ENCODE data around the gene SCNN1A.

The SCNN1A gene

DNA sequence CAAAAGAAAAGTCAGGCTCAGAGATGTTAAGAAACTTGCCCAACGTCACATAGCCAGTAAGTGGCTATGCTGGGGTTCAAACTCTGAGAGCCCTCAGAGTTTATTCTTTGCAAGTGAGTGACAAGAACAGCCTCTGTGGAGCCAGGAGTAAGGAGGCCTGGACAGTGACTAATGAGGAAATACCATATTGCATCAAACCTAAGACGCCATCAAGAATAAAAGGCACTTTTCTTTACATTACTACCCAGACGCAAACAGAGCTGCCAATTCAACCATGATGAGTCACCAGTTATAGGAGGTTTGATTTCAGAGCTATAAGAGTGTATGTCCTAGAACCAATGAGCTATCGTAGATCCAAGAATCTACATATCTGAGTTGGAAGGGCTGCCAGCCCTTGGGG lies 42.9 kb downstream of the SCNN1A start:
- no peaks in the 10 kb centered on the region for H3K9me3 ChIP-seq (ENCODE audit: control insufficient read depth, low read length)
- no peak for DNase-seq
- H3K27ac ChIP-seq (ENCODE audit: insufficient read depth, low read length, poor library complexity, severe bottlenecking) = peak overlapping the region; percentile 43
- no peaks in the 10 kb centered on the region for H3K27me3 ChIP-seq (replicated peaks; ENCODE audit: control insufficient read depth, insufficient read depth, low read length, poor library complexity, severe bottlenecking)
- H3K36me3 ChIP-seq (ENCODE audit: control insufficient read depth, insufficient read depth, low read length) = peaks cover 58% of the 10 kb centered on the region
- H3K4me1 ChIP-seq (ENCODE audit: control insufficient read depth, insufficient read depth, low read length, poor library complexity, severe bottlenecking) = peaks cover 33% of the 10 kb centered on the region
- H3K4me3 ChIP-seq (ENCODE audit: insufficient read depth, low read depth, low read length, poor library complexity, severe bottlenecking) = no peak overlapping the region

DNA sequence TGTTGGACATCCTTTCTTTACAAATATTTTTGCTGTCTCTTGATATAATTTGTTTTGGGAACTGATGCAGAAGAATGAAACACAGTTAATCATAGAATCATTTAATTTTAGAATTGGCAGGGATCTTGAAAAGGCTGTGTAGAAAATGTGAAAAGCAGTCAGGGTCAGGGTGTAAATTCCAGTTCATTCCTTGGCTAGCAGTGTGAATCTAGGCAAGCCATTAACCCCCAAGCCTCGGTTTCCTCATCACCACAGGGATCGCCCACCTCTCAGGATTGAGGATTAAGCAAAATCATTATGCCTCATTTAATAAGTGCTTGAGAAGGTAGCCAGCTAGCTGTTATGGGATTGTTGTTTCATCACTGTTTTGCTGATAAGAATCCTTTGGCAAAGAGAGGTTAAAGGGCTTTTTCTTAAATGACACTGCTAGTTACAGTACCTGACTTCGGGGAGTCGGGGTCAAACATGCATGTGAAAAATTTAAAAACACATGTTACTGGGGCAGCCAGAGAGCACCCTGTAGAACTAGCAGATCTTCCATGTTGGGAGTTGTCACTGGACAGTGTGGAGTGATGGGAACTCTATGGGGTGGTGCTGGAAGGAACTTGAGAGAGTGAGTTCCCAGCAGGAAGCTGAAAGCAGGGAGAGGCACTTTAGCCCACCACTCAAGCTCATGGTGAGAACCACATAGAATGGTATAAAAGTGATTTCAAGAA lies 44.2 kb downstream of the SCNN1A start:
- DNase-seq = no peak
- peaks cover 20% of the 10 kb centered on the region for H3K4me1 ChIP-seq (ENCODE audit: control insufficient read depth, insufficient read depth, low read length, poor library complexity, severe bottlenecking)
- no peak overlapping the region for H3K27ac ChIP-seq (ENCODE audit: insufficient read depth, low read length, poor library complexity, severe bottlenecking)
- peaks cover 58% of the 10 kb centered on the region for H3K36me3 ChIP-seq (ENCODE audit: control insufficient read depth, insufficient read depth, low read length)
- no peaks in the 10 kb centered on the region for H3K27me3 ChIP-seq (replicated peaks; ENCODE audit: control insufficient read depth, insufficient read depth, low read length, poor library complexity, severe bottlenecking)
- no peak overlapping the region for H3K4me3 ChIP-seq (ENCODE audit: insufficient read depth, low read depth, low read length, poor library complexity, severe bottlenecking)
- no peaks in the 10 kb centered on the region for H3K9me3 ChIP-seq (ENCODE audit: control insufficient read depth, low read length)

DNA sequence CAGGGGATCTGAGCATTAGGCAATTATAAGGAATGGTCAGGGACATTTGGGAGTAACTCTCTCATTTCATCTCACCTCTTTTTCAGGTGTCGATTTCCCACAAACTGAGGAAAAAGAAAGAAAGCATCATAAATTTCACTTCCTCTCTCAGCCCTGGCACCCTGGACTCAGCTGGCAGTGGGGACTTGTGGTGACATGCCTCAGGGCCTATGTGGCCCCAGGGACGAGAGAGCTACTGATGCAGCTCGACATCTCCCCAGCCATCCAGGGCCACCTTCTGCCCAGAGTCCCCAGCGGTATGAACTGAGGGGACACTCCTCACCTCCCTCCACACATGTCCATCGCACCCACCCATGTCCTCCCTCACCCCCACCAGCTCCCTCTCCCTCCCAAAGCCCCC lies 45.2 kb downstream of the SCNN1A start:
- H3K36me3 ChIP-seq (ENCODE audit: control insufficient read depth, insufficient read depth, low read length) = peaks cover 58% of the 10 kb centered on the region
- no peaks in the 10 kb centered on the region for H3K27me3 ChIP-seq (replicated peaks; ENCODE audit: control insufficient read depth, insufficient read depth, low read length, poor library complexity, severe bottlenecking)
- H3K4me3 ChIP-seq (ENCODE audit: insufficient read depth, low read depth, low read length, poor library complexity, severe bottlenecking) = no peak overlapping the region
- no peak overlapping the region for H3K27ac ChIP-seq (ENCODE audit: insufficient read depth, low read length, poor library complexity, severe bottlenecking)
- H3K4me1 ChIP-seq (ENCODE audit: control insufficient read depth, insufficient read depth, low read length, poor library complexity, severe bottlenecking) = peaks cover 15% of the 10 kb centered on the region
- no peak for DNase-seq
- no peaks in the 10 kb centered on the region for H3K9me3 ChIP-seq (ENCODE audit: control insufficient read depth, low read length)

DNA sequence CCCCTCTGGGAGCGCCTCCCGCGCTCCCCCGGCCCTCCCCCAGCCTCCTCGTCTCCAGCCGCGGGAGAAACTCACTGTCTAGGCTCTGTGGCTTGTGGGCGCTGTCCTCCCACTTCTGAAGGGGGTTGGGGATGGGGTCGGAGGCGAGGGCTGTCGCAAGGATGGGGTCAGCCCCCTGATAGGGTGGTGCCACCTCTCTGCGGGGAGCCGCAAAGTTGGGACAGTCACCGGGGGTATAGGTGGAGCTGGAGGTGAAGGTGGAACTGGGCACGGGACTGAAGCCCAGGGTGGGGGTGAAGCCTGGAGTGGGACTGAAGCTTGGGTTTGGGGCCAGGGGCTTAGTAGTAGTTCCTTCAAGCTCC lies 45.7 kb downstream of the SCNN1A start:
- DNase-seq = no peak
- peaks cover 13% of the 10 kb centered on the region for H3K4me1 ChIP-seq (ENCODE audit: control insufficient read depth, insufficient read depth, low read length, poor library complexity, severe bottlenecking)
- no peaks in the 10 kb centered on the region for H3K9me3 ChIP-seq (ENCODE audit: control insufficient read depth, low read length)
- no peak overlapping the region for H3K27ac ChIP-seq (ENCODE audit: insufficient read depth, low read length, poor library complexity, severe bottlenecking)
- no peaks in the 10 kb centered on the region for H3K27me3 ChIP-seq (replicated peaks; ENCODE audit: control insufficient read depth, insufficient read depth, low read length, poor library complexity, severe bottlenecking)
- H3K36me3 ChIP-seq (ENCODE audit: control insufficient read depth, insufficient read depth, low read length) = peaks cover 58% of the 10 kb centered on the region
- no peak overlapping the region for H3K4me3 ChIP-seq (ENCODE audit: insufficient read depth, low read depth, low read length, poor library complexity, severe bottlenecking)

DNA sequence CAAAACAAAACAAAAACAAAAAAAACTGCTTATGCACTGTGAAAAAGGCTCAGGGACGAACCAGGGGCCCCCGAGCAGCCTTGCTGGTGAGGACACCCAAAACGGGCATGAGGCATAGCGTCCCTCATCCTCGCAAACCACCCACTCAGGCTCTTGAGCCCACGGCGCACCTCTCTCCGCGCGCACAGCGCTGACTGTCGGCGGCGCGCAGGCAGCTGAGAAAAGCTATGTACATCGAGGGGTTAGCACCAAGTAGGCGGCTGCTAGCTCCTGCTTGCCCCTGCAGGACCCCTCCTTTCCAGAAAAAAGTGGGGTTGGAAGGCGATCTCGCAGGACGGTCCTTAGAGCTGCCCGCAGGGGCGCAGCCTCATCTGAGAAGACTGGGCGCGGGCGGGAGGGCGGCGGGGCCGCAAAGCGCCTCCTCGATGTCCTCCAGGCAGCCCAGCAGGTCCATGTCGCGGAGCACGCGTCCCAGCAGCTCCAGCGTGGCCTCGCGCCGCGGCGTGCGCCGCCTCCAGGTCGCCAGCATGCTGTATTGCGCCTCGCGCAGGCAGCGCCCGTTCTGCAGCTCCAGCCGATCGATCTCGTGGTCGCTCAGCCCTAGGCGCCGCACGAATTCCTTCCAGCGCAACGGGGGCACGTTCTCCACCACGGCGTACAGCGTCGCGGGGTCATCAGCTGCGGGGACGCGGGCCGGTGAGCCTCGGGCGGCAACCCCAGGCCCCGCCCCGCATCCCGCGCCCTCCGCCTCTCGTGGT lies 46.2 kb downstream of the SCNN1A start:
- peaks cover 11% of the 10 kb centered on the region for H3K4me1 ChIP-seq (ENCODE audit: control insufficient read depth, insufficient read depth, low read length, poor library complexity, severe bottlenecking)

DNA sequence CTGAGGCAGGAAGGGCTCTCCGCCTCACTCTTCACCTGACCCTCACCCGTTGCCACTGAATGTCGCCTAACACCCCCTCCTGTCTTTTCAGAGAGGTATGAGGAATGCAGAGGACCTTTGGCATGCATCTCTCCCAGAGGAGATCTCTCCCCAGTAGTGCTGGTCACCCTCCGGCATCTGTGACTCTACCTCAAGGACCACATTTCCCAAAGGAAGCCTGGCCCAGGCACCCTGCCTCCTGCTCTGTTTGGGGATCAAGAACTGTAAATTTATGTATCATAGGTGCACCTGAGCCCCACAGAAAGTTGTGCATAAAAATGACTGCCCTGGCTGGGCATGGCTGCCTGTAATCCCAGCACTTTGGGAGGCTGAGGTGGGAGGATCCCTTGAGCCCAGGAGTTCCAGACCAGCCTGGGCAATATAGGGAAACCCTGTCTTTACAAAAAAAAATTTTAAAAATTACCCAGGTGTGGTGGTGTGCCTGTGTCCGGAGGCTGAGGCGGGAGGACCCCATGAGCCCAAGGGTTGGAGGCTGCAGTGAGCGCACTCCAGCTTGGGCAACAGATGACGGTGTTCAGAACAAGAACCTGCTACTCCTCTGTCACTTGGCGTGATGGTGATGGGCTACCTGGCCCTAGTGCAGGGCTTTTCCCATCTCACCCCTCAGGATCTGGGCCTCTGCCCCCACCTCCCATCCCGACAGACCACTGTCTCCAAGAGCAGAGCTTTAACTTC lies 47.2 kb downstream of the SCNN1A start:
- H3K27ac ChIP-seq (ENCODE audit: insufficient read depth, low read length, poor library complexity, severe bottlenecking) = no peak overlapping the region
- H3K4me1 ChIP-seq (ENCODE audit: control insufficient read depth, insufficient read depth, low read length, poor library complexity, severe bottlenecking) = peaks cover 14% of the 10 kb centered on the region
- H3K27me3 ChIP-seq (replicated peaks; ENCODE audit: control insufficient read depth, insufficient read depth, low read length, poor library complexity, severe bottlenecking) = no peaks in the 10 kb centered on the region
- no peaks in the 10 kb centered on the region for H3K9me3 ChIP-seq (ENCODE audit: control insufficient read depth, low read length)
- H3K4me3 ChIP-seq (ENCODE audit: insufficient read depth, low read depth, low read length, poor library complexity, severe bottlenecking) = no peak overlapping the region
- peaks cover 48% of the 10 kb centered on the region for H3K36me3 ChIP-seq (ENCODE audit: control insufficient read depth, insufficient read depth, low read length)
- no peak for DNase-seq

More for the DNA sequence above, 46.2 kb downstream of the SCNN1A start:
- Histone ChIP-seq H3K36me3 (ENCODE audit: control insufficient read depth, insufficient read depth, low read length) (peaks cover 58% of the 10 kb centered on the region), H3K9me3 (ENCODE audit: control insufficient read depth, low read length) (no peaks in the 10 kb centered on the region), H3K4me3 (ENCODE audit: insufficient read depth, low read depth, low read length, poor library complexity, severe bottlenecking) (no peak overlapping the region), H3K27ac (ENCODE audit: insufficient read depth, low read length, poor library complexity, severe bottlenecking) (no peak overlapping the region), H3K27me3 (replicated peaks; ENCODE audit: control insufficient read depth, insufficient read depth, low read length, poor library complexity, severe bottlenecking) (no peaks in the 10 kb centered on the region)
- no peak for DNase-seq

DNA sequence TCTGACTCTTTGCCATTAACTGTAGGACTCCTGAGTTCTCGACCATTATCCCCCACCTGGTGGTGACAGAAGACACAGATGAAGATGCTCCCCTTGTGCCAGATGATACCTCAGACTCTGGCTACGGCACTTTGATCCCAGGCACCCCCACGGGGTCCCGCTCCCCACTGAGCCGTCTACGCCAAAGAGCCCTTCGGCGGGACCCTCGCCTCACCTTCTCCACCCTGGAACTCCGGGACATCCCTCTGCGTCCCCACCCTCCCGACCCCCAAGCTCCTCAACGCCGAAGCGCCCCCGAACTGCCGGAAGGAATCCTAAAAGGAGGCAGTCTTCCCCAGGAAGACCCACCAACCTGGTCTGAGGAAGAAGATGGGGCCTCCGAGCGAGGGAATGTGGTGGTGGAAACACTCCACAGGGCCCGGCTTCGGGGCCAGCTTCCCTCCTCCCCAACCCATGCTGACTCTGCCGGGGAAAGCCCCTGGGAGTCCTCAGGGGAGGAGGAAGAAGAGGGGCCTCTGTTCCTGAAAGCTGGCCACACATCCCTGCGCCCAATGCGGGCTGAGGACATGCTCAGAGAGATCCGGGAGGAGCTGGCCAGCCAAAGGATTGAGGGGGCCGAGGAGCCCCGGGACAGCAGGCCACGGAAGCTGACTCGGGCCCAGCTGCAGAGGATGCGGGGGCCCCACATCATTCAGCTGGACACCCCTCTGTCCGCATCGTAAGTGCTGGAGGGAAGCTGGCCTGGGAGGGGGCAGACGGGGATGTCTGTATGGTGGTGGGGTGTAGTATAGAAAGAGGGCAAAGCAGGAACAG lies 47.9 kb downstream of the SCNN1A start:
- H3K9me3 ChIP-seq (ENCODE audit: control insufficient read depth, low read length) = no peaks in the 10 kb centered on the region
- no peak overlapping the region for H3K4me3 ChIP-seq (ENCODE audit: insufficient read depth, low read depth, low read length, poor library complexity, severe bottlenecking)
- no peaks in the 10 kb centered on the region for H3K27me3 ChIP-seq (replicated peaks; ENCODE audit: control insufficient read depth, insufficient read depth, low read length, poor library complexity, severe bottlenecking)
- H3K36me3 ChIP-seq (ENCODE audit: control insufficient read depth, insufficient read depth, low read length) = peaks cover 41% of the 10 kb centered on the region
- H3K4me1 ChIP-seq (ENCODE audit: control insufficient read depth, insufficient read depth, low read length, poor library complexity, severe bottlenecking) = peaks cover 22% of the 10 kb centered on the region
- DNase-seq = no peak
- no peak overlapping the region for H3K27ac ChIP-seq (ENCODE audit: insufficient read depth, low read length, poor library complexity, severe bottlenecking)

DNA sequence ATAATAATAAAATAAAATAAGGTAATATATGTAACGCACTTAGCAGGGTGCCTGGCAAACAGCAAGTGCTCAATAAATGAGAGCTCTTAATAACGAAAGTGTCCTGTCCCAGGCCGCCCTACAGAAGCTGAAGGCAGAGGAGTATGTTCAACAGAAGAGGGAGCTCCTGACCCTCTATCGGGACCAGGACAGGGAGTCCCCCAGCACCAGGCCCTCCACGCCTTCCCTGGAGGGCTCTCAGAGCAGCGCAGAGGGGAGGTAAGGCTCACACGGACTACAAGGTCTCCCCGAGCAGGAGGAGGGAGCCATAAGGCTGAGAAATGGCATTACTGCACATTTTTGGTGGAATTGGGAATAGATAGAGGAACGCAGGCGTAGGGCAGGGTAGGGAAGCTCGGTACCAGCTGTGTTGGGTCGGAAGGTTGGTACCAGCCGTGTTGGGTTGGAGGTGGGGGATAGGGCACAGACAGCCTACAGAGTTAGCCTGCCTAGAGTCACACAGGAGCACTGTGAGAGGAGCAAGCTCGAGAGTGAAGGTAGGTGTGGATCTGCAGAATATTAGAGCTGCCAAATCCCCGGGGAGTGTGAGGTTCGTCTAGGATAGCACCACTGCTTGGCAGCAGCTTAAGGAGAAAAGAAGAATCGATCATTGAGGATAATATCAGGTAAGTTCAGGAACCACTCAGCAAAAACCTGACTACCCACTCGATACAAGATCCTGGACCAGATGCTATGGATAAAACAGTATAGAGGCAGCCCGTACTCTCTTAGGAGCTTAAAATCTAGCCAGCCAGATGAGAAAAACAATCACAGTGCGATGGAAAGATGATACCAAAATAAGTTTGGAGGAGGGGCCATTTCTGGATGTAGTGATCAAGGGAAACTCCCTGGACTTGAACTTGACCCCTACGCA lies 48.8 kb downstream of the SCNN1A start:
- H3K27ac ChIP-seq (ENCODE audit: insufficient read depth, low read length, poor library complexity, severe bottlenecking) = no peak overlapping the region
- no peaks in the 10 kb centered on the region for H3K9me3 ChIP-seq (ENCODE audit: control insufficient read depth, low read length)
- peaks cover 22% of the 10 kb centered on the region for H3K4me1 ChIP-seq (ENCODE audit: control insufficient read depth, insufficient read depth, low read length, poor library complexity, severe bottlenecking)
- H3K4me3 ChIP-seq (ENCODE audit: insufficient read depth, low read depth, low read length, poor library complexity, severe bottlenecking) = no peak overlapping the region
- peaks cover 32% of the 10 kb centered on the region for H3K36me3 ChIP-seq (ENCODE audit: control insufficient read depth, insufficient read depth, low read length)
- H3K27me3 ChIP-seq (replicated peaks; ENCODE audit: control insufficient read depth, insufficient read depth, low read length, poor library complexity, severe bottlenecking) = no peaks in the 10 kb centered on the region
- DNase-seq = no peak
